Measurements from ENCODE around the gene ARMC3.

ARMC3 gene

GRCh38 chr10:23078114-23078513, 150.3 kb downstream of the ARMC3 start:
- no peak for DNase-seq (ENCODE audit: low spot score)

- no peak for DNase-seq (ENCODE audit: low spot score)
Measured at GRCh38 chr10:23079700-23080099, 151.8 kb downstream of the ARMC3 start.

- DNase-seq (ENCODE audit: low spot score), result no peak
Measured at GRCh38 chr10:23080262-23080661, 152.4 kb downstream of the ARMC3 start.

- DNase-seq (ENCODE audit: low spot score), result no peak
Measured at GRCh38 chr10:23081221-23081750, 153.4 kb downstream of the ARMC3 start.

GRCh38 chr10:23081891-23082290, 154.0 kb downstream of the ARMC3 start:
- DNase-seq (ENCODE audit: low spot score), result no peak

Data from CD4-positive, alpha-beta T cell treated with Interleukin-2 at 100 ng/mL for 4 hours (primary cell).